DOHH2 (cell line): ENCODE results near the gene TRMT44.

ENCODE experiments used
- H3F3A ChIP-seq: fragments of 200-600 bp; sonication (generic), shearing (Covaris generic); 2 replicates; pipeline ENCODE4 v1.6.0; 2016; ENCODE audit warnings: antibody characterized with exemption, mild to moderate bottlenecking; ENCODE audit not compliant: control insufficient read depth, insufficient read depth
- H3K27ac ChIP-seq: fragments of 200-600 bp; sonication (generic); 2 replicates; pipeline ENCODE4 v1.5.1; 2014; ENCODE audit warnings: low read depth, mild to moderate bottlenecking, low read length, moderate library complexity
- H3K27me3 ChIP-seq: fragments of 200-600 bp; sonication (generic); 2 replicates; pipeline ENCODE4 v1.6.1; 2014; ENCODE audit warnings: mild to moderate bottlenecking, low read length, mixed read lengths; ENCODE audit not compliant: control insufficient read depth
- H3K36me3 ChIP-seq: fragments of 200-600 bp; sonication (generic); 2 replicates; pipeline ENCODE4 v1.6.1; 2014; ENCODE audit warnings: mild to moderate bottlenecking, low read length, moderate library complexity, mixed read lengths; ENCODE audit not compliant: control insufficient read depth
- H3K4me1 ChIP-seq: fragments of 200-600 bp; sonication (generic); 2 replicates; pipeline ENCODE4 v1.6.1; 2014; ENCODE audit warnings: mild to moderate bottlenecking, low read length, mixed read lengths; ENCODE audit not compliant: control insufficient read depth
- H3K4me2 ChIP-seq: fragments of 200-600 bp; sonication (generic); 2 replicates; pipeline ENCODE4 v1.6.0; 2014; ENCODE audit warnings: mild to moderate bottlenecking, low read length, moderate library complexity
- H3K4me3 ChIP-seq: fragments of 200-600 bp; sonication (generic); 2 replicates; pipeline ENCODE4 v1.5.1; 2014; ENCODE audit warnings: mild to moderate bottlenecking, low read length, mixed read lengths
- H3K79me2 ChIP-seq: fragments of 200-600 bp; sonication (generic); 2 replicates; pipeline ENCODE4 v1.6.1; 2014; ENCODE audit warnings: mild to moderate bottlenecking, low read length, mixed read lengths; ENCODE audit not compliant: control insufficient read depth
- H3K9me2 ChIP-seq: fragments of 200-600 bp; sonication (generic); replicated peaks from 2 replicates; pipeline ENCODE4 v1.6.1; 2014; ENCODE audit warnings: mild to moderate bottlenecking, low read length, mixed read lengths; ENCODE audit not compliant: control insufficient read depth
- H3K9me3 ChIP-seq: fragments of 200-600 bp; sonication (generic); 2 replicates; pipeline ENCODE4 v1.6.1; 2014; ENCODE audit warnings: antibody characterized with exemption, low read length, mixed read lengths; ENCODE audit not compliant: control insufficient read depth, insufficient read depth
- H4K20me1 ChIP-seq: fragments of 200-600 bp; sonication (generic); 2 replicates; pipeline ENCODE4 v1.6.0; 2014; ENCODE audit warnings: low read depth, mild to moderate bottlenecking, antibody characterized with exemption, low read length, moderate library complexity; ENCODE audit not compliant: control insufficient read depth, insufficient read depth
- EZH2phosphoT487 ChIP-seq: fragments of 200-600 bp; sonication (generic); IDR thresholded peaks from 2 replicates; pipeline ENCODE4 v1.6.1; 2017; ENCODE audit warnings: borderline replicate concordance, mild to moderate bottlenecking, antibody characterized with exemption, low read length, moderate library complexity, mixed read lengths
- TF ChIP-seq, protein P1 (sequence below): fragments of 200-600 bp; sonication (generic); IDR thresholded peaks from one replicate; pipeline ENCODE4 v1.5.1; 2014; ENCODE audit warnings: antibody characterized with exemption, mild to moderate bottlenecking, low read depth, low read length; ENCODE audit not compliant: poor library complexity, severe bottlenecking

The TRMT44 gene

GRCh38 chr4:8446122-8446521 is 5.5 kb downstream of the TRMT44 start:
- Histone ChIP-seq H3K4me2 (no peak overlapping the region), H3K4me1 (peaks cover 24% of the 10 kb centered on the region), H3K27ac (no peak overlapping the region), H4K20me1 (peaks cover 12% of the 10 kb centered on the region; the same call in 1 of the 2 replicates), H3F3A (no peaks in the 10 kb centered on the region), H3K27me3 (no peaks in the 10 kb centered on the region), H3K36me3 (peaks cover 18% of the 10 kb centered on the region), H3K9me2 (no peaks in the 10 kb centered on the region), H3K4me3 (no peak overlapping the region), H3K9me3 (no peaks in the 10 kb centered on the region), H3K79me2 (peaks cover 61% of the 10 kb centered on the region)
- TF ChIP-seq EZH2phosphoT487 = no peak
- TF ChIP-seq, protein P1, sequence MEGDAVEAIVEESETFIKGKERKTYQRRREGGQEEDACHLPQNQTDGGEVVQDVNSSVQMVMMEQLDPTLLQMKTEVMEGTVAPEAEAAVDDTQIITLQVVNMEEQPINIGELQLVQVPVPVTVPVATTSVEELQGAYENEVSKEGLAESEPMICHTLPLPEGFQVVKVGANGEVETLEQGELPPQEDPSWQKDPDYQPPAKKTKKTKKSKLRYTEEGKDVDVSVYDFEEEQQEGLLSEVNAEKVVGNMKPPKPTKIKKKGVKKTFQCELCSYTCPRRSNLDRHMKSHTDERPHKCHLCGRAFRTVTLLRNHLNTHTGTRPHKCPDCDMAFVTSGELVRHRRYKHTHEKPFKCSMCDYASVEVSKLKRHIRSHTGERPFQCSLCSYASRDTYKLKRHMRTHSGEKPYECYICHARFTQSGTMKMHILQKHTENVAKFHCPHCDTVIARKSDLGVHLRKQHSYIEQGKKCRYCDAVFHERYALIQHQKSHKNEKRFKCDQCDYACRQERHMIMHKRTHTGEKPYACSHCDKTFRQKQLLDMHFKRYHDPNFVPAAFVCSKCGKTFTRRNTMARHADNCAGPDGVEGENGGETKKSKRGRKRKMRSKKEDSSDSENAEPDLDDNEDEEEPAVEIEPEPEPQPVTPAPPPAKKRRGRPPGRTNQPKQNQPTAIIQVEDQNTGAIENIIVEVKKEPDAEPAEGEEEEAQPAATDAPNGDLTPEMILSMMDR = no peak

DNA sequence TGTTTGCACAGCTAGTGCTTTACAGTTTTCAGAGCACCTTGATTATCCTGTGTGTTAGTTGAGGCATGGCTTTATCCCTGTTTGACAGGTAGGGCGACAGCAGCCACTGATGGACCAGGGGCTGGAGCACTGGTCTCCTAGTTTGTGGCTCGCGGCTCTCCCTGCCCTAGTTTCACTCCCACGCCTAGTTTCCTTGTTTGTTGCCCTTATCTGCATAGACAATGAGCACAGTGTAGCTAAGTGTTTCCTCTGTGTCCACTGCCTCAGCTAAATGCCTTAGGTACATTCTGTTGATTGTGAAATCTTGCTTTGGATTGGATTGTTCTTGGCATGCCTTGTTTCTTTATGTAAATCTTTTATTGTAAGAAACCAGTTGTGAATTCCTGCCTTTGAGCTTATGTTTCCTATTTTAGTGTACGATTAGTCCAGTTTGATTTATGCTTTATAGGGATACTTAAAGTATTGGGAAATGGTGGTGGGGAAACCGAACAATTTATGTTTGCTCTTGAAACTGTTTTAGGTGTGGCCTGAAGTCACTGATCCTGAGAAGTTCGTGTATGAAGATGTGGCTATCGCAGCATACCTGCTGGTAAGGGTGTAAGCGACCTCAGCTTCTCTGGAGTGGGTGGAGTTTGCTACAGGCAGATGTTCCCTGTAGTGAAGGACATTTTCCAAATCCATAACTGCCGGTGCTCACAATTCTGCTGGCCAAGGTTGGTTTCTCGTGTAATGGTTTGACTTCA is 11.0 kb downstream of the TRMT44 start:
- Histone ChIP-seq H3K27me3 (no peaks in the 10 kb centered on the region), H3K79me2 (peaks cover 7% of the 10 kb centered on the region; the same call in 1 of the 2 replicates), H4K20me1 (no peaks in the 10 kb centered on the region), H3K9me3 (no peaks in the 10 kb centered on the region), H3K4me3 (no peak overlapping the region), H3K4me1 (no peaks in the 10 kb centered on the region), H3F3A (no peaks in the 10 kb centered on the region), H3K27ac (no peak overlapping the region), H3K4me2 (no peak overlapping the region), H3K36me3 (peaks cover 59% of the 10 kb centered on the region), H3K9me2 (no peaks in the 10 kb centered on the region)
- TF ChIP-seq, protein P1 = no peak
- TF ChIP-seq EZH2phosphoT487 = no peak

DNA sequence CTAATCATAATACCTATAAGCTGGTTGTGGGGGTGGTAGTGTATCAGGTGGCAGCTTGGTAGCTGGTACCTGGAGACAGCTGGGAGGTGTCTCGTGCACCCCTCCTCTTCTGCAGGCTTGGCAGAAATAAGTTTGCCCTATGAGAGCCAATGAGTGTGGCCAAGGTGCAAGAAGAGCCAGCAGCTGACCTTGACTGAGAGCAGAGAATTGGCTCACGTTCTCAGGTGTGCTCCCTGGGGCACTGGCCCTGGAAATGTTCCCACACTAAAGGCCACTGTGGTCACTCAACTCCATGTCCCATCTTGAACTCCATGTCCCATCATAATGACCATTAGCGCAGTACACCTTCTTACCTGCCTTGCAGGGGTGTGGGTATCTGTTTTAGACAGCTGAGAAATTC is 13.4 kb downstream of the TRMT44 start:
- H4K20me1 ChIP-seq = no peaks in the 10 kb centered on the region
- H3K4me3 ChIP-seq = no peak overlapping the region
- no peaks in the 10 kb centered on the region for H3K79me2 ChIP-seq
- no peak overlapping the region for H3K27ac ChIP-seq
- H3K4me1 ChIP-seq = no peaks in the 10 kb centered on the region
- no peaks in the 10 kb centered on the region for H3K27me3 ChIP-seq
- no peaks in the 10 kb centered on the region for H3K9me3 ChIP-seq
- TF ChIP-seq, protein P1 = no peak
- no peak for TF ChIP-seq EZH2phosphoT487
- no peaks in the 10 kb centered on the region for H3F3A ChIP-seq
- H3K9me2 ChIP-seq = no peaks in the 10 kb centered on the region
- no peak overlapping the region for H3K4me2 ChIP-seq
- peaks cover 63% of the 10 kb centered on the region for H3K36me3 ChIP-seq
